ENCODE results near the gene SMG9.

GRCh38 chr19:43749898-43750297 is 4.9 kb downstream of the SMG9 start:
- no peak for TF ChIP-seq EZH2 (optimal IDR thresholded peaks at IDR 0.05; ENCODE audit: low read depth, low read length)
- TF ChIP-seq, protein P1, sequence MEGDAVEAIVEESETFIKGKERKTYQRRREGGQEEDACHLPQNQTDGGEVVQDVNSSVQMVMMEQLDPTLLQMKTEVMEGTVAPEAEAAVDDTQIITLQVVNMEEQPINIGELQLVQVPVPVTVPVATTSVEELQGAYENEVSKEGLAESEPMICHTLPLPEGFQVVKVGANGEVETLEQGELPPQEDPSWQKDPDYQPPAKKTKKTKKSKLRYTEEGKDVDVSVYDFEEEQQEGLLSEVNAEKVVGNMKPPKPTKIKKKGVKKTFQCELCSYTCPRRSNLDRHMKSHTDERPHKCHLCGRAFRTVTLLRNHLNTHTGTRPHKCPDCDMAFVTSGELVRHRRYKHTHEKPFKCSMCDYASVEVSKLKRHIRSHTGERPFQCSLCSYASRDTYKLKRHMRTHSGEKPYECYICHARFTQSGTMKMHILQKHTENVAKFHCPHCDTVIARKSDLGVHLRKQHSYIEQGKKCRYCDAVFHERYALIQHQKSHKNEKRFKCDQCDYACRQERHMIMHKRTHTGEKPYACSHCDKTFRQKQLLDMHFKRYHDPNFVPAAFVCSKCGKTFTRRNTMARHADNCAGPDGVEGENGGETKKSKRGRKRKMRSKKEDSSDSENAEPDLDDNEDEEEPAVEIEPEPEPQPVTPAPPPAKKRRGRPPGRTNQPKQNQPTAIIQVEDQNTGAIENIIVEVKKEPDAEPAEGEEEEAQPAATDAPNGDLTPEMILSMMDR (IDR thresholded peaks at IDR 0.05; ENCODE audit: low read length) = no peak
- no peak for TF ChIP-seq EZH2phosphoT487 (IDR thresholded peaks at IDR 0.05; ENCODE audit: low read length)

All from MM.1S (cell line).